GM18511 (cell line): ENCODE data around the gene SPTSSA.
"Not testable (repeated sequence)": the region's sequence is repeated elsewhere in the genome, so short reads cannot be mapped to it uniquely, and the experiment has no call there.

ENCODE experiments used
- ATAC-seq: cut with Tn5 transposase; IDR thresholded peaks from one replicate; pipeline ENCODE4 v1.9.1; 2021; ENCODE audit warnings: mild to moderate bottlenecking, moderate library complexity; ENCODE audit not compliant: unreplicated experiment

Gene SPTSSA, protein sequence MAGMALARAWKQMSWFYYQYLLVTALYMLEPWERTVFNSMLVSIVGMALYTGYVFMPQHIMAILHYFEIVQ

DNA sequence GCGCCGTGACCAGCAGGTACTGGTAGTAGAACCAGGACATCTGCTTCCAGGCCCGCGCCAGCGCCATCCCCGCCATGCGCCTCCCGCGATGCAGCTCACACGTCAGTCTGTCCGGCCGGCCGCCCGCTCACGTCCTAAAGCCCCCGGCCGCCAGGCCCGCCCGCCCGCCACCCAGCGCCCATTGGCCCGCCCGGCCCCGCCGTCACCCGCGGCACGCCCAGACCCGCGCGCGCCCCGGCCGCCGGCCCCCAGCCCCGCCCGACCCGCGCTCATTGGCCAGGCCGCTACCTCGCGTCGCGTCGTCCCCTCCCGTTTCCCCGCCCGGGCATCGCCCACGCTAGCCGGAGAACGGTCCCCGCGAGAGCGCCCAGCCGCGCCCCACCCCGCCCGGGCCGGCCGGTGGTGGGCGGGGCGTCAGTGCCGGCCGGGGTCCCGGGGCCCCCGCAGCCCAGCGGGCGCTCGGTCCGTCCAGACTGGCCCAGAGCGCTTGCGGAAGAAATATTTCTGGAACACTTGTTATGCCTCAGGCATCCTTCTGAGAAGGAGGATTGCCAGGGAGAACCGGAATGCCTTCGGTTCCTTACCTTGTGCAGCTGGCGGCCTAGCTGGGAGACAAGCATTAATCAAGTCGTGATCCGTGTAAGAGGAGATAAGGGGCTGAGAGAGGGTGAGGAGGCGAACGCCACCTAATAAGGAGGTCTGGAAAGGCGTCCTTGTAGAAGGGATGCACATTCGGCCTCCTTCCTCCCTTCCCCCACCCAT is at the start of gene SPTSSA:
Gene SPTSSA (minus strand): TSS at position 109 of the 762 bp plus-strand sequence. CDS start 33 bp downstream, at position 76.
- ATAC-seq, result peak; percentile 87

DNA sequence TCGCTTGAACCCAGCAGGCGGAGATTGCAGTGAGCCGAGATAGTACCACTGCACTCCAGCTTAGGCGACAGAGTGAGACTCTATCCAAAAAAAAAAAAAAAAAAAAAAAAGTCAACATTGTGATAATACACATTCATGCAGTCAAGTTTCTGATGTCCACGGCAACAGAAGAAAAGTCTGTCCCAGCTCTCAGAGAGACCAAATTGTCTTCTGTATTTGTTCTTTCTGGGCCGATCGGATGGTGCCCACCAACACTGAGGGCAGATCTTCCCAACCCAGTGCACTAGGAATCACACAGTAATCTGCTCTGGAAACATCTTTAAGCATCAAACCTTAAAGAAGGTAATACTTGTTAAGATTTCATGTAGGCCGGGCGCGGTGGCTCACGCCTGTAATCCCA is 45.8 kb upstream of the SPTSSA start:
- ATAC-seq, result no peak

DNA sequence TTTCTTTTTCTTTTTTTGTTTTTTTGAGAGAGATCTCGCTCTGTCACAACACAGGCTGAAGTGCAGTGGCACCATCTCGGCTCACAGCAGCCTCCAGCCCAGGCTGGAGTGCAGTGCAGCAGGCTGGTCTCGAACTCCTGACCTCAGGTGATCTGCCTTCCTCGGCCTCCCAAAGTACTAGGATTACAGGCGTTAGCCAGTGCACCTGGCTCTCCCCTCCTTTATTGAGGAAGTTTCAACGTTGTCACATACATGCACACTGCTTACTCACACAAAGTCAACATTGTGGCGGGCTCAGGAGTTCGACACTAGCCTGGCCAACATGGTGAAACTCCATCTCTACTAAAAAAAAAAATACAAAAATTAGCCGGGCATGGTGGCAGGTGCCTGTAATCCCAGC is 45.4 kb upstream of the SPTSSA start:
- no peak for ATAC-seq

DNA sequence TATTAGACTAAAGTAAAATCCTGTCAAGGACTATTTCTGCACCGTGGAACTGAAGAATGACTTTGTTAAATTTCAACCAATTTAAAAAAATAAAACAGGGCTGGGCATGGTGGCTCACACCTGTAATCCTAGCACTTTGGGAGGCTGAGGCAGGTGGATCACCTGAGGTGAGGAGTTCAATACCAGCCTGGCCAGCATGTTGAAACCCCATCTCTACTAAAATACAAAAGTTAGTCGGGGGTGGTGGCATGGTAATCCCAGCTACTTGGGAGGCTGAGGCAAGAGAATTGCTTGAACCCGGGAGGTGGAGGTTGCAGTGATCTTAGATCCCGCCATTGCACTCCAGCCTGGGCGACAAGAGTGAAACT is 43.1 kb upstream of the SPTSSA start:
- not testable (repeated sequence) for ATAC-seq

DNA sequence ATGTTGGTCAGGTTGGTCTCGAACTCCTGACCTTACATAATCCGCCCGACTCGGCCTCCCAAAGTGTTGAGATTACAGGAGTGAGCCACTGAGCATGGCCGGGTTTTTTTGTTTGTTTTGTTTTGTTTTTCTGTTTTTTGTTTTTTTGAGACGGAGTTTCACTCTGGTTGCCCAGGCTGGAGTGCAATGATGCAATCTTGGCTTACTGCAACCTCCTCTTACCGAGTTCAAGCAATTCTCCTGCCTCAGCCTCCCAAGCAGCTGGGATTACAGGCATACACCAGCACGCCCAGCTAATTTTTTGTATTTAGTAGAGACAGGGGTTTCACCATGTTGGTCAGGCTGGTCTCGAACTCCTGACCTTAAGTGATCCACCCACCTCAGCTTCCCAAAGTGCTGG is 42.0 kb upstream of the SPTSSA start:
- not testable (repeated sequence) for ATAC-seq

DNA sequence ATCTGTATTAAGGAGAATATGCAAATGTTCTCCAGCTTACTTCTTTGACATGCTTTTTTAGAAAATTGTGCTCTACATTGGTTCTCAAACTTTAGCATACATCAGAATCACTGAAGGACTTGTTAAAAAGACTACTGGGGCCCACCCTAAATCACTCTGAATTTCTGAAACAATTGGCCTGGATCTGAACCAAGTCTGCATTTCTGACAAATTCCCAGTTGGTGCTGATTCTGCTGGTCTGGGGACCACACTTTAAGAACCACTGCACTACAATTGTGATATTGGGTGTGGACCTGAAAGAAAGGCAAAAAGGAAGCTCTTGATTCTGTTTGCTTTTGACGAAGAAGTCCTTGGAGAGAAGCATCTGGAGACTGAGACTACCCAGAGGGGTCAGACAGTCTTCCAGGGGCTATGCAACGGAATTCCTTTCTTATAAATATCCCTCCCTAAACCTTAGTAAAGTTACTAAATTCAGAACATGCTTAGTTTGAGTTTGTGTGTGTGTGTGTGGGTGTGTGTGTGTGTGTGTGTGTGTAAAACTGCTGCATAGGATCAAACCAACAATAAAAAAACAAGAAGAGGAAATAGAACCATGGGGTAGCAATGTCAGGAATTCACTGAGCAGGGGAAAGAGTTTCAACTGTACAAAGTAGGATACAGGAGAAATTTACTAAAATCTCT is 40.6 kb upstream of the SPTSSA start:
- no peak for ATAC-seq

DNA sequence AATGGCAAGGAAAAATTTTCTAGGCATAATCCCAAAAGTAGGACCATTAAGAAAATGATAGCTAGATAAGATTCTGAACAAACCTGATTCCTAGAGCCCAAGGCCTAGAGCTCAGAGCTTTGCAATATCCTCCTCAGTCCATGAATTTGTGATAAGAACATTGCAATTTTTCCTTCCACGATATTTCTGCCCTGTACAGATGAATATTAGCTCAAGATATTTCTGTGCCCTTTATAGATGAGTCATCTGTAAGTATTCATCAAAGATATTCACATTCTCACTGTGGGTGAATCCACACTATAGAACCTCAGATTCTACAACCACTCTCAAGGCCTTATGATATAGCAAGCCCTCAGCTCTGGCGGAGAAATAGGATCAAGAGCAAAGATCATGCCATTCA is 40.0 kb upstream of the SPTSSA start:
- no peak for ATAC-seq

DNA sequence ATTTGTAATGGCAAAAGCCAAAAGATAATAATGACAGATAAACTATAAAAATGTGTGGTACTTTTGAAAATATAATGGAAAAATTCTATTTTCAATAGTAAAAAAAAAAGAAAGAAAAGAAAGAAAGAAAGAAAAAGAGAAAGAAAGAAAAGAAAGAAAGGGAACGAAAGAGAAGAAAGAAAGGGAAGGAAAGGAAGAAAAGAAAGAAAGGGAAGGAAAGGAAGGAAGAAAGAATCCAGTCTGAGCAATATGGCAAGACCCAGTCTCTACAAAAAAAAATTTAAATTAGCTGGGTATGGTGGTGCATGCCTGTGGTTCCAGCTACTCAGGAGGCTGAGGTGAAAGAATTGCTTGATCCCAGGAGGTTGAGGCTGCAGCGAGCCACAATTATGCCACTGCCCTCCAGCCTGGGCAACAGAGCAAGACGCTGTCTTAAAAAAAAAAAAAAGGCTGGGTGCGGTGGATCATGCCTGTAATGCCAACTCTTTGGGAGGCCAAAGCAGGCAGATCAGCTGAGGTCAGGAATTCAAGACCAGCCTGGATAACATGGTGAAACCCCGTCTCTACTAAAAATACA is 39.1 kb upstream of the SPTSSA start:
- no peak for ATAC-seq

DNA sequence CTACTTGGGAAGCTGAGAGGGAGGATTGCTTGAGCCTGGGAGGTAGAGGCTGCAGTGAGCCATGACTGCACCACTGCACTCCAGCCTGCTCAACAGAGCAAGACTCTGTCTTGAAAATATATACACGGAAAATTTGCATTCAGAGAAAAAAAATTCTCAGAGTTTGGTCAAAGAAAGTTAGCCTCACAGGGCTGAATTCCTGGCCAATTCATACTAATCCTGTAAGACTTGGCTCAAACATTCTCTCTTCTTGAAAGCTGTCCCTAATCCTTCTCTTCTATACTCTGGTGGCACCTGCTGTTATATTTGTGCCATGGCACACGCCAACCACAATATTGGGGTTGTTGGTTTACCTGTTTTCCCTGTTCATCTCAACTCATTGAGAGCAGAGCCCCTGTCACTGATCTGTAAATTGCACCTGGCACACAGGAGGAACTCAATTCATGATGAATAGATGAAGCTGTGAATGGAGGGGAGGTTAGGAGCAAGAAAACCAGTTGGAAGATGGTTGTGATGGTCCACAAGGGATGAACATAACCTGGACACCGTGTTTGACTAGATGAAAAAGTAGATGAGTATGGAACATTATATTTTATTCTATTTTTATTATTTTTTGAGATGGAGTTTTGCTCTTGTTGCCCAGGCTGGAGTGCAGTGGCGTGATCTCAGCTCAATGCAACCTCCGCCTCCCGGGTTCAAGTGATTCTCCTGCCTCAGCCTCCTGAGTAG is 36.8 kb upstream of the SPTSSA start:
- ATAC-seq, result no peak

DNA sequence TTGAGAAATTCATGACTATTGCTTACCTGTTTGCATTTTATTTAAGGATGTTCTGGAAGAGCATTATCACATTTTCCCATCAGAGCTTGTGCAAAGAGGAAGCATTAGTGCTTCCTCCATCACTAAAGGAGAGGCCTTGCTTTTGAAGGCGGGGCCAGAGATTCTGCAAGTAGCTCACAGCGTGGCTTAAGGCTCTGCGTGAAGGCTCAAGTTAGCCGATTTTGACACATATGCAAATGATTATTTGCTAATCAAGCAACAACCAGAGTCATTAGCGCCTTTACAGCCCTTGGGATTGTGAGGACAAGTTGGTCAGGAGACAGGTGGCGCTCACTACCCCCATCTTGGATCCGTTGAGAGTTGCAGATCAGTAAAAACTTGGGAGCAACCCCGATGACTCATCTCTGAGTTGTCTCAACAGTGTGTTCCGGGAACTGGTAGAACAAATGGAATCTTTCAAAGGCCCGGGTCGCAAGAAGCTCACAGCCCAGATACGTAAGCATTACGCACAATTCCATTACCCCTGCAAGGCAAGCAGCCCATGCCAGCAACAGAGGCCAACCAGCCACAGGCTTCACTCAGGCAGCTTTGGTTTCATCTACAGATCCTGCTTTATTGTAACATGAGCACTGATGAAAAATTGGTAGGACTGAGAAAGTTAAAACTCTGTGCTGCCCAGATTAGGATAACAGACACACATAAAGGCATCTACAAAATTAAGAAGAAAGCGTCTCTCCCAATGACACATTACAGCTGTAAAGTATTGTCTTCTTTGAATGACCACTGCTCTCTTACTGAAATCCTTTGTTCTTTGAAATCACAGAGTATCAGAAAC is 34.9 kb upstream of the SPTSSA start:
- no peak for ATAC-seq

DNA sequence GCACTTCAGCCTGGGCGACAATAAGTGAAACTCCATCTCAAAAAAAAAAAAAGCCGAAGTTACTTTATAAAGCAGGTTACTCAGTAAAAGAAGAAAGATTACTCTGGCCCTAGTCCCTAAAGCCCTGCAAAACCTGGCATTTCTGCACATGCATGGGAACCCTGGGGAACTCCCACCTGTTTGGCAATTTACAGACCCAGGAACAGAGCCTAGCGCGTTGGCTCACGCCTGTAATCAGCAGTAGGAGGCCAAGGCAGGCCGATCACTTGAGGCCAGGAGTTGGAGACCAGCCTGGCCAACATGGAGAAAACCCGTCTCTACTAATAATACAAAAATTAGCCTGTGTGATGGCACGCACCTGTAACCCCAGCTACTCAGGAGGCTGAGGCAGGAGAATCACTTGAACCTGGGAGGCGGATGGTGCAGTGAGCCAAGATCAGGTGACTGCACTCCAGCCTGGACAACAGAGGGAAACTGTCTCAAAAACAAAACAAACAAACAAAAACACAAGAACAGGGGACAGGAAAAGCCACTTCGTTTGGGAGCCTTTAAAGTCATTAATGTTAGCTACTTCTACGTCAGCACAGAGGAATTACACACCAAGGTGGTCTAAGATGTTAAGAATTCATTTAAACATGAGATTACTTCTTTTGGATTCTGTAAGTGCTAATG is 34.1 kb upstream of the SPTSSA start:
- no peak for ATAC-seq

DNA sequence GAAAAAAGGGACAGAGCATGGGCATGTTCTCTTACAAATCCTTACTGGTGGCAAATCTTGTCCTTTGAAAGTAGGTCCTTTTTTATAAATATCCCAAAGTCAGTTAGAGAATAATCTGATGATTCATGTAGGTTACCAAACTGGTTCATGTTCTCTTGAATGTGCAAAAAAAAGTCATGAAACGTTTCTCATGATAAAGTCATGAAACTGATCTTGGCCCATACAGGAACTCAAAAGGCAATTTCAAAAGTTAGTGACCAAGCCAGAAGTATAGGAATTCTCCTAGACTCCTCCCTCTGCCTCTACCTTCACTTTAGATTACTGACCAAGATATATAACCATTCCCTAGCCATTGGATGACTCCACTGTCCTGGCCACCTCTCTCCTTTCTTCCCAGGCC is 27.3 kb upstream of the SPTSSA start:
- no peak for ATAC-seq

DNA sequence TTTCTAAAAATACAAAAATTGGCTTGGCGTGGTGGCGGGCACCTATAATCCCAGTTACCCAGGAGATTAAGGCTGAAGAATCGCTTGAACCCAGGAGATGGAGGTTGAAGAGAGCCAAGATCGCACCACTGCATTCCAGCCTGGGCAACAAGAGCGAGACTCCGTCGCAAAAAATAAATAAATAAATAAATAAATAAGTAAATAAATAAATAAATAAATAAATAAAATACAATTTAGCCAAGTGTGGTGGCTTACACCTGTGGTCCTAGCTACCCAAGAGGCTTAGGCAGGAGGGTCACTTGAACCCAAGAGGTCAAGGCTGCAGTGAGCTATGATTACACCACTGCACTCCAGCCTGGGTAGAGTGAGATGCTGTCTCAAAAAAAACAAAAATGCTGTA is 26.5 kb upstream of the SPTSSA start:
- no peak for ATAC-seq

DNA sequence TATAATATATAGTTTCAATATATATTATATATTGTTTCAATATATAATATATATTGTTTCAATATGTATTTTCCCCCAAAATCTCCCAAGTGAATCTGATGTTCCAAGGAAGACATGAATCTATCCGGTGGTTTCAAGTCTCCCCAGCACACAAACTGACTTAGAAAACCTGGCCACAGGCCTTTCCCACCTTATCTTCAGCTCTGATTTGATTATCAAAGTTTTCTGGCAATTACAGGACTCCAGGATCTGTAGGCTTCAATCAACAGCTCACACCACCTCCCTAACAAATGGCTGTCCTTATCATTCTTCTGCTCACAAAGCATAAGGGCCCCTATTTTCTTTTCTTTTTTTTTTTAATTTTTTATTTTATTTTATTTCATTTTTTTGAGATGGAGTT is 22.7 kb upstream of the SPTSSA start:
- ATAC-seq, result no peak

DNA sequence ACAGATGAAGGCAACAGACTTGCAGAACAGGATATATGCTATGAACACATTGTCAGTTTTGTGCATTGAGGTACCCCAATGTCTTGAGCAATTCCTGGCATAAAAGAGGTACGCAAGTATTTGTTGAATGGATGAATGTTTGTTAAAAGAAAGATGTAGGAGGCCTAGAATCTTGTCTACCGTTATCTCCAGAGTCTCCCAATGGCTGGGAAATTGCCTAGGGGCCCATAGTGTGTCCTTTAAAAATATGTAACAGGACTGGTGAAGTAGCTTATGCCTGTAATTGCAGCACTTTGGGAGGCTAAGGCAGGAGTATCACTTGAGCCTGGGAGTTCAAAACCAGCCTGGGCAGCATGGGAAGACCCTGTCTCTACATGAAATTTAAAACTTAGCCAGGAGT is 20.4 kb upstream of the SPTSSA start:
- ATAC-seq, result no peak

DNA sequence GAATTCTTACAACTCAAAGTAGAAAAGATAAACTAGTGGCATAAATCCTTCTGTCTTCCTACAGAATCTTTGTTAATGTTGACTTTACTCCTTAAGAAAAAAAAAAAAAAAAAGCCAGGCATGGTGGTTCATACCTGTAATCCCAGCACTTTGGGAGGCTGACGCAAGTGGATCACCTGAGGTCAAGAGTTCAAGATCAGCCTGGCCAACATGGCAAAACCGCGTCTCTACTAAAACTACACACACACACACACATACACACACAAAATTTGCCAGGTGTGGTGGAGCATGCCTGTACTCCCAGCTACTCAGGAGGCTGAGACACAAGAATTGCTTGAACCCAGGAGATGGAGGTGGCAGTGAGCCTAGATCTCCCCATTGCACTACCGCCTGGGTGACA is 17.7 kb upstream of the SPTSSA start:
- no peak for ATAC-seq

DNA sequence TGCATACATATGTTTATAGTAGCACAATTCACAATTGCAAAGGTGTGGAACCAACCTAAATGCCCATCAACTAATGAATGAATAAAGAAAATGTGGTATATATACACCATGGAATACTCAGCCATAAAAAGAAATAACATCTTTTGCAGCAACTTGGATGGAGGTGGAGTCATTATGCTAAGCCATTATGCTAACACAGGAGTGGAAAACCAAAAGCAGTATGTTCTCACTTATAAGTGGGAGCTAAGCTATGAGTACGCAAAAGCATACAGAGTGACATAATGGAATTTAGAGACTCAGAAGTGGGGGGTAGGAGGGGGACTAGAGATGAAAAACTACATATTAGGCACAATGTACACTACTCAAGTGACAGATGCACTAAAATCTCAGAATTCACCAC is 16.2 kb upstream of the SPTSSA start:
- ATAC-seq, result no peak

DNA sequence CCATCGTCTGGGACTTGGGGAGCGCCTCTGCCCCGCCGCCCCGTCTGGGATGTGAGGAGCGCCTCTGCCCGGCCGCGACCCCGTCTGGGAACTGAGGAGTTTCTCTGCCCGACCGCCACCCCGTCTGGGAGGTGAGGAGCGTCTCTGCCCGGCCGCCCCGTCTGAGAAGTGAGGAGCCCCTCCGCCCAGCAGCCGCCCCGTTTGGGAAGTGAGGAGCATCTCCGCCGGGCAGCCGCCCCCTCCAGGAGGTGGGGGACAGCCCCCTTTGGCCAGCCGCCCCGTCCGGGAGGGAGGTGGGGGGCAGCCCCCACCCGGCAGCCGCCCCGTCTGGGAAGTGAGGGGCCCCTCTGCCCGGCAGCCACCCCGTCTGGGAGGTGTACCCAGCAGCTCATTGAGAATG is 14.0 kb upstream of the SPTSSA start:
- not testable (repeated sequence) for ATAC-seq

DNA sequence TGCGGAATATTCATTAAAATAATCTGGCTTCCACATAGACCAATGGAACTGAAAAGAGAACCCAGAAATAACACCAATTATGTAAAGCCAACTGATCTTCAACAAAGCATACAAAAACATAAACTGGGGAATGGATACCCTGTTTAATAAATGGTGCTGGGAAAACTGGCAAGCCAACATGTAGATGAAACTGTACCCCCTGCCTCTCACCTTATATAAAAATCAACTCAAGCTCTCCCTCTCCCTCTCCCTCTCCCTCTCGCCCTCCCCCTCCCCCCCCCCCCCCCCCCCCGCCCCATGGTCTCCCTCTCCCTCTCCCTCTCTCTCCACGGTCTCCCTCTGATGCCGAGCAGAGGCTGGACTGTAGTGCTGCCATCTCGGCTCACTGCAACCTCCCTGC is 13.1 kb upstream of the SPTSSA start:
- no peak for ATAC-seq

DNA sequence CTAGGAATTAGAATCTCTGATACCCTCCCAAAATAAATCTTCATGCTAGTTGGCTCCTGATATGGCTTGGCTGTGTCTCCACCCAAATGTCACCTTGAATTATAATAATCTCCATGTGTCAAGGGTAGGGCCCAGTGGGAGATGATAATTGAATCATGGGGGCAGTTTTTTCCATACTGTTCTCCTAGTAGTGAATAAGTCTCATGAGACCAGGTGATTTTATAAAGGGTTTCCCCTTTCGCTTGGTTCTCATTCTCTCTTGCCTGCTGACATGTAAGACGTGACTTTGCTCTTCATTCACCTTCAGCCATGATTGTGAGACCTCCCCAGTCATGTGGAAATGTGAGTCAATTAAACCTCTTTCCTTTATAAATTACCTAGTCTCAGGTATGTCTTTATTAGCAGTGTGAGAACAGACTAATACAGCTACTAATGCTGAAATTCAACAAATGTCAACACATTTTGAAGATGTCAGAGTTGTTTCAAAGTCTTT is 12.2 kb upstream of the SPTSSA start:
- ATAC-seq, result no peak
